Lower leg skin (tissue), 3 donors: Measurements from ENCODE around the gene ATG2B.

ENCODE experiments used
- CTCF ChIP-seq, 3 donors: fragments of 450-650 bp; IDR thresholded peaks; one replicate each; pipeline ENCODE4 v1.5.1; 2016; ENCODE audit warnings: antibody characterized with exemption in 3 of 3, mild to moderate bottlenecking in 3 of 3, moderate library complexity in 2 of 3
- POLR2A ChIP-seq, 2 donors: fragments of 450-650 bp; IDR thresholded peaks; one replicate each; pipeline ENCODE4 v1.6.1; 2016 to 2017; ENCODE audit warnings: antibody characterized with exemption in 2 of 2, mild to moderate bottlenecking in 1 of 2, moderate library complexity in 1 of 2

- TF ChIP-seq CTCF (IDR thresholded peaks at IDR 0.05) (no peak), POLR2A (IDR thresholded peaks at IDR 0.05) (no peak)
Observed at GRCh38 chr14:96359959-96360358, 3.2 kb downstream of the ATG2B start.
